GM19193 (cell line): ENCODE data around the gene MGST2.

Experiments
- POLR2A ChIP-seq: IDR thresholded peaks from 4 replicates; pipeline ENCODE4 v1.6.1; 2011; ENCODE audit not compliant: insufficient read depth, insufficient read length; ENCODE audit errors: extremely low read depth

Gene MGST2

GRCh38 chr4:139676365-139676764 is 10.7 kb downstream of the MGST2 start:
- TF ChIP-seq POLR2A = no peak

- TF ChIP-seq POLR2A = no peak
These were observed 11.4 kb downstream of the MGST2 start for GRCh38 chr4:139676913-139677585.

GRCh38 chr4:139682309-139682708 is 16.7 kb downstream of the MGST2 start:
- TF ChIP-seq POLR2A = no peak

- TF ChIP-seq POLR2A = no peak
These were observed 17.1 kb downstream of the MGST2 start for GRCh38 chr4:139682741-139683151.

GRCh38 chr4:139684351-139684750 is 18.7 kb downstream of the MGST2 start:
- no peak for TF ChIP-seq POLR2A

GRCh38 chr4:139685180-139685579 is 19.6 kb downstream of the MGST2 start:
- no peak for TF ChIP-seq POLR2A

GRCh38 chr4:139686130-139686529 is 20.5 kb downstream of the MGST2 start:
- no peak for TF ChIP-seq POLR2A

- no peak for TF ChIP-seq POLR2A
These were observed 21.4 kb downstream of the MGST2 start for GRCh38 chr4:139686988-139687387.

GRCh38 chr4:139689093-139689722 is 23.6 kb downstream of the MGST2 start:
- TF ChIP-seq POLR2A = no peak

GRCh38 chr4:139690419-139690818 is 24.8 kb downstream of the MGST2 start:
- no peak for TF ChIP-seq POLR2A

GRCh38 chr4:139692309-139693012 is 26.8 kb downstream of the MGST2 start:
- no peak for TF ChIP-seq POLR2A

- no peak for TF ChIP-seq POLR2A
These were observed 29.0 kb downstream of the MGST2 start for GRCh38 chr4:139694522-139695107.

- no peak for TF ChIP-seq POLR2A
These were observed 30.9 kb downstream of the MGST2 start for GRCh38 chr4:139696491-139696890.

GRCh38 chr4:139700568-139700967 is 34.9 kb downstream of the MGST2 start:
- TF ChIP-seq POLR2A = no peak

- no peak for TF ChIP-seq POLR2A
These were observed 39.4 kb downstream of the MGST2 start for GRCh38 chr4:139704915-139705485.
